Central memory CD8-positive, alpha-beta T cell (primary cell): Measurements from ENCODE around the gene ISG15.
"Not testable (repeated sequence)": the region's sequence is repeated elsewhere in the genome, so short reads cannot be mapped to it uniquely, and the experiment has no call there.

Experiments
- ATAC-seq: fragments of 150-1000 bp; cut with Tn5 transposase; replicated peaks from 2 replicates; pipeline ENCODE4 v1.10.0; 2022; ENCODE audit warnings: mild to moderate bottlenecking, moderate FRiP score, moderate number of reproducible peaks; ENCODE audit not compliant: poor library complexity, severe bottlenecking; ENCODE audit errors: extremely low read depth
- DNase-seq, 2 donors: peaks; one replicate each; pipeline ENCODE4 v3.0.0; 2021; ENCODE audit warnings: low spot score in 2 of 2
- H3K27ac Mint-ChIP-seq: one replicate; pipeline ENCODE4 v1.8.0; 2022; ENCODE audit warnings: low read depth, mild to moderate bottlenecking, moderate library complexity, mixed read lengths
- H3K27me3 Mint-ChIP-seq: one replicate; pipeline ENCODE4 v1.8.0; 2022; ENCODE audit warnings: mixed read lengths
- H3K36me3 Mint-ChIP-seq: one replicate; pipeline ENCODE4 v1.8.0; 2022; ENCODE audit warnings: mild to moderate bottlenecking, moderate library complexity, mixed read lengths; ENCODE audit not compliant: insufficient read depth
- H3K4me1 Mint-ChIP-seq: one replicate; pipeline ENCODE4 v1.8.0; 2022; ENCODE audit warnings: mixed read lengths
- H3K4me3 Mint-ChIP-seq: one replicate; pipeline ENCODE4 v1.8.0; 2022; ENCODE audit warnings: mild to moderate bottlenecking, moderate library complexity, mixed read lengths
- H3K9me3 Mint-ChIP-seq: one replicate; pipeline ENCODE4 v1.8.0; 2022; ENCODE audit warnings: mixed read lengths

Gene ISG15

DNA sequence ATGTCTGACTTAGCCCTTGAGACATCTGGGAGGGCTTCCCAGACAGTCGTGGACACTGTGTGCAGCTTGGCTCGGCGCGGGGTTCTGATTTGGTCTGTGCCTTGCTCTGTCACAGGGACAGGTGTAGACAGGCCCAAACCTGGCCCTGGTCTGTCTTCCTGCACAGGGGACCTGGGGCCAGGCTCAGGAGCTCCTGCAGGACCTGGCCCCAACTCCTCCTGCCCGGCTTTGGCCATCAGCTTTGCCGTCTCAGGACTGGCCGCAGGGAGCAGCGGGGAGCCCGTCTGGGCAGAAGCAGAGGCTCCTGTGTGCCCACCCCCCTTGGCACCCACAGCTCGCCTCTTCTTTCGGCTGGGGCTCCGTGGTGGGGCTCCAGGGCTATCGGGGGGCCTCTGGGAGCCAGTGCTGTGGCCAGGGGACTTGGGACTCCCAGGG, 33.1 kb upstream of the ISG15 start:
- peaks cover 2% of the 10 kb centered on the region for H3K36me3 Mint-ChIP-seq
- peaks cover 31% of the 10 kb centered on the region for H3K27me3 Mint-ChIP-seq
- H3K9me3 Mint-ChIP-seq = no peaks in the 10 kb centered on the region
- no peak overlapping the region for H3K4me3 Mint-ChIP-seq
- H3K27ac Mint-ChIP-seq = no peak overlapping the region
- peaks cover 10% of the 10 kb centered on the region for H3K4me1 Mint-ChIP-seq
- no peak for DNase-seq
- ATAC-seq = no peak

GRCh38 chr1:980602-981395, 32.5 kb upstream of the ISG15 start:
- Mint-ChIP-seq H3K36me3 (peaks cover under 1% of the 10 kb centered on the region), H3K27ac (no peak overlapping the region), H3K9me3 (no peaks in the 10 kb centered on the region), H3K4me1 (peaks cover 7% of the 10 kb centered on the region), H3K4me3 (no peak overlapping the region), H3K27me3 (peaks cover 31% of the 10 kb centered on the region)
- no peak for ATAC-seq
- DNase-seq = no peak

GRCh38 chr1:981491-981954, 31.8 kb upstream of the ISG15 start:
- no peak for ATAC-seq
- H3K4me1 Mint-ChIP-seq = peaks cover 5% of the 10 kb centered on the region
- no peaks in the 10 kb centered on the region for H3K36me3 Mint-ChIP-seq
- no peak overlapping the region for H3K4me3 Mint-ChIP-seq
- no peaks in the 10 kb centered on the region for H3K9me3 Mint-ChIP-seq
- peaks cover 36% of the 10 kb centered on the region for H3K27me3 Mint-ChIP-seq
- H3K27ac Mint-ChIP-seq = no peak overlapping the region
- no peak for DNase-seq

- no peak for ATAC-seq
- DNase-seq = no peak
These were observed 31.2 kb upstream of the ISG15 start, which contains the start of gene PERM1 for GRCh38 chr1:981955-982558. TSS of gene PERM1 (minus strand) at chr1:982093. CDS start at chr1:981029, 1,064 bp downstream.

DNA sequence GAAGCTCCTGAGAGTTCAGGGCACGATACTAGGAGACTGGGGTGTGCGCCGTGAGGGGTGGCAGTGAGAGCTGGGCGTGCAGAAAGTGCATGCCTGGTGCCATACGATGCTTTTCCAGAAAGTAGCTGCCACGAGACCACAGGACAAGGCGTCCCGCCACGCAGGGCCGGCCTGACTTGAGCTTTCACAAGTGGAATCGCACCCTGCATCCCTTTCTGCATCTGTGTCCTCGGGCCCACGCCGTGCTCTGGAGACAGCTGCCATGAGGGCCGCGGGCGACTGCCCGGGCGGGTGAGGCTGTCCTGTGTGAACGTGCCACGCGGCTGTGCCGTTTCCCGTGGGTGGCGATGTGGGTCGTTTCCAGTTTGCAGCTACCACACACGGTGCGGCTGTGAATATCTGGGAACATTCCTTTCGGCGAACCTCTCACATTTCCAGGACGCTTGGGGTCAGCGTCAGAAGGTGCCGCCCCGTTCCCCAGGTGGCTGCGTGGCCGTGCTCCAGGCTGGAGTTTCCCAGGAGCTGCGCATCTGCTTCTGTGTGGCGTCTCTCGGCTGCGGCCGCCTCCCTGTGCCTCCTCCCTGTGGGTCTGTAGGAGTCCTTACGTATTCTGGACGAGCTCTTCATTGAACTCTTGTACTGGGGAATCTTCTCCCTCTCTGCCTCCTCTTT, 30.4 kb upstream of the ISG15 start:
- DNase-seq (no peak), ATAC-seq (no peak)
- Mint-ChIP-seq H3K27ac (no peak overlapping the region), H3K9me3 (no peaks in the 10 kb centered on the region), H3K36me3 (no peaks in the 10 kb centered on the region), H3K4me1 (peaks cover 5% of the 10 kb centered on the region), H3K4me3 (no peak overlapping the region), H3K27me3 (peaks cover 41% of the 10 kb centered on the region)

More at GRCh38 chr1:981955-982558, 31.2 kb upstream of the ISG15 start, which contains the start of gene PERM1:
- H3K4me1 Mint-ChIP-seq = peaks cover 5% of the 10 kb centered on the region
- no peak within 1 kb of the TSS for H3K27ac Mint-ChIP-seq
- H3K4me3 Mint-ChIP-seq = no peak within 1 kb of the TSS
- peaks cover 37% of the 10 kb centered on the region for H3K27me3 Mint-ChIP-seq
- H3K36me3 Mint-ChIP-seq = no peaks in the 10 kb centered on the region
- no peaks in the 10 kb centered on the region for H3K9me3 Mint-ChIP-seq

- no peaks in the 10 kb centered on the region for H3K36me3 Mint-ChIP-seq
- DNase-seq (no peak), ATAC-seq (peak; percentile 64)
- H3K27ac Mint-ChIP-seq = no peak overlapping the region
- H3K9me3 Mint-ChIP-seq = no peaks in the 10 kb centered on the region
- no peaks in the 10 kb centered on the region for H3K4me1 Mint-ChIP-seq
- H3K27me3 Mint-ChIP-seq = peaks cover 51% of the 10 kb centered on the region
- no peak overlapping the region for H3K4me3 Mint-ChIP-seq
These were observed 29.4 kb upstream of the ISG15 start for GRCh38 chr1:983798-984475.

DNA sequence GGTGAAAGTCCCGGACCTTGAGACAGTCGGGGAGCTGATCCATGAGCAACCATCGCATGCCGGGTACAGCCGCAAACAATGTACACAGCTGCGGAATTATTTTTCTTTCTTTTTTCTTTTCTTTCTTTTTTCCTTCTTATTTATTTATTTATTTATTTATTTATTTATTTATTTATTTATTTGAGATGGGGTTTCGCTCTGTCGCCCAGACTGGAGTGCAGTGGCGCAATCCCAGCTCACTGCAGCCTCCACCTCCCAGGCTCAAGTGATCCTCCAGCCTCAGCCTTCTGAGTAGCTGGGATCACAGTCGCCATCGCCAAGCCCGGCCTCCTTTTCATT, 28.9 kb upstream of the ISG15 start:
- no peaks in the 10 kb centered on the region for H3K9me3 Mint-ChIP-seq
- ATAC-seq = no peak

DNA sequence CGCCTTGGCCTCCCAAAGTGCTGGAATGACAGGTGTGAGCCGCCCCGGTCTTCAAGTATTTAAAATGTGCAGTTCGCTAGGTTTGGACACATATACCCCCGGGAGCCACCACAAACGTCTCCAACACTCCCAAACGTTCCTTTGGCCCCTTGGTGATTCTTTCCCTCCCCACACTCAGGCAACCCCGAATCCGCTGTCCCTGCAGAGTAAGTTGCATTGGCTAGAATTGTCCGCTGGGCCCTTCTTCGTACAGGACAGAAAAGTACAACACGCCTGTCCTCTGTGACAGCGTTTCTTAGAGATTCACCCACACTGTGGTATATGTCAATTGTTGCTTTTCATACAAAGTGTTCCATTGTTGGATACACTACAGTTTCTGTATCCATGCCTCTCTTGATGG, 28.2 kb upstream of the ISG15 start:
- H3K27me3 Mint-ChIP-seq = peaks cover 63% of the 10 kb centered on the region
- H3K9me3 Mint-ChIP-seq = no peaks in the 10 kb centered on the region
- DNase-seq = no peak
- H3K36me3 Mint-ChIP-seq = no peaks in the 10 kb centered on the region
- H3K4me3 Mint-ChIP-seq = no peak overlapping the region
- H3K4me1 Mint-ChIP-seq = no peaks in the 10 kb centered on the region
- no peak overlapping the region for H3K27ac Mint-ChIP-seq
- no peak for ATAC-seq

More for the DNA sequence above, 28.9 kb upstream of the ISG15 start:
- Mint-ChIP-seq H3K36me3 (no peaks in the 10 kb centered on the region), H3K27me3 (peaks cover 56% of the 10 kb centered on the region), H3K4me3 (no peak overlapping the region), H3K27ac (no peak overlapping the region), H3K4me1 (no peaks in the 10 kb centered on the region)
- no peak for DNase-seq

DNA sequence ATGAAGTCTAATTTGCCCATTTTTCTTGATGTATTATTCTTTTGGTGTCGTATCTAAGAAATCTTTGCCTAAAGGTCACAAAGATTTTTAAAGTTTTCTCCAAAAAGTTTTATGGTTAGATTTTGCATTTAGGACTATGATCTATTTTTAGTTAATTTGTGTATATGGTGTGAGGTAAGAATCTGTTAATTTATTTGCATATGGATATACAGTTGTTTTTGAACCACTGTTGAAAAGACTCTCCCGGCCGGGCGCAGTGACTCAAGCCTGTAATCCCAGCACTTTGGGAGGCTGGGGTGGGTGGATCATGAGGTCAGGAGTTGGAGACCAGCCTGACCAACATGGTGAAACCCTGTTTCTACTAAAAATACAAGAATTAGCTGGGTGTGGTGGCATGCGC, 25.2 kb upstream of the ISG15 start:
- DNase-seq, H3K4me1 Mint-ChIP-seq, H3K27ac Mint-ChIP-seq, H3K36me3 Mint-ChIP-seq, H3K4me3 Mint-ChIP-seq, H3K9me3 Mint-ChIP-seq, ATAC-seq: not testable (repeated sequence)
- peaks cover 77% of the 10 kb centered on the region for H3K27me3 Mint-ChIP-seq

GRCh38 chr1:991275-991674, 22.0 kb upstream of the ISG15 start:
- not testable (repeated sequence) for ATAC-seq, H3K9me3 Mint-ChIP-seq, H3K27ac Mint-ChIP-seq, H3K36me3 Mint-ChIP-seq, H3K4me1 Mint-ChIP-seq, H3K4me3 Mint-ChIP-seq, DNase-seq
- peaks cover 80% of the 10 kb centered on the region for H3K27me3 Mint-ChIP-seq

DNA sequence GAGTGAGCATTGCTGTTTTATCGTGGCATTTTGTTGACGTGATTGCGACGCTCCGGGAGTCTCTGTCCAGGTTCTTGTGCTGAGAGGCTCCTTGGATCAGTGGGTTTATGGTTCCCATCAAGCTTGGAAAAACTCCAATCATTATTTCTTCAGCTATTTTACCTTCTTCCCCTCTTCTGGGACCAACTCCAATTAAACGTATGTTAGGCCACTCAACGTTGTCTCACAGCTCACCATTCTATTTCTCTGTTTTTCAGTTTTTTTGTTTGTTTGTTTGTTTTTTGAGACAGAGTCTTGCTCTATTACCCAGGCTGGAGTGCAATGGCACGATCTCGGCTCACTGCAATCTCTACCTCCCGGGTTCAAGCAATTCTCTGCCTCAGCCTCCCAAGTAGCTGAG, 21.4 kb upstream of the ISG15 start:
- H3K27me3 Mint-ChIP-seq = peaks cover 78% of the 10 kb centered on the region
- DNase-seq (no peak), ATAC-seq (no peak)
- H3K4me3 Mint-ChIP-seq = no peak overlapping the region
- peaks cover 2% of the 10 kb centered on the region for H3K36me3 Mint-ChIP-seq
- H3K27ac Mint-ChIP-seq = peak overlapping the region; percentile 70
- H3K9me3 Mint-ChIP-seq = no peaks in the 10 kb centered on the region
- H3K4me1 Mint-ChIP-seq = peaks cover 6% of the 10 kb centered on the region

DNA sequence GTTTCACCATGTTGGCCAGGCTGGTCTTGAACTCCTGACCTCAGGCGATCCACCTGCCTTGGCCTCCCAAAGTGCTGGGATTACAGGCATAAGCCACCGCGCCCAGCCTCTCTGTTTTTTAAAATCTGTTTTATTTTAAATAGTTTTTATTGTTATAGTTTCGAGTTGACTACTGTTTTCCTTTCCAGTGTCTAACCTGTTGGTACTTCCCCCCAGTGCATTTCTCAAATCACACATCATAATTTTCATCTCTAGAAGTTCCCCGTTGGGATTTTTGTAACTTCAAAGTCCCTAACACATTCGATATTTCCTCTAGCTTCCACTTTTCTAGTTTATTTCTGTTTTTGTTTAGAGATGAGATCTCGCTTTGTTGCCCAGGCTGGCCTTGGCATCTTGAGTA, 20.9 kb upstream of the ISG15 start:
- H3K4me3 Mint-ChIP-seq = no peak overlapping the region
- H3K4me1 Mint-ChIP-seq = peaks cover 6% of the 10 kb centered on the region
- ATAC-seq (no peak), DNase-seq (no peak)
- peak overlapping the region; percentile 70 for H3K27ac Mint-ChIP-seq
- H3K27me3 Mint-ChIP-seq = peaks cover 83% of the 10 kb centered on the region
- H3K9me3 Mint-ChIP-seq = no peaks in the 10 kb centered on the region
- H3K36me3 Mint-ChIP-seq = peaks cover 2% of the 10 kb centered on the region
